Measurements from ENCODE around the gene MUSTN1. TPM values are rescaled to one million over a fixed set of nuclear protein-coding genes. Genes with fewer than 3 reads are reported as not detected.

MUSTN1 gene
- total RNA-seq, 1 donor from 2014 or later = not detected

- no peaks in the 10 kb centered on the region for H3K27me3 ChIP-seq (ENCODE audit: insufficient read depth, low read length)
- no peaks in the 10 kb centered on the region for H3K79me2 ChIP-seq (ENCODE audit: insufficient read depth, low read length)
- H3K9me3 ChIP-seq (ENCODE audit: insufficient read depth, low read depth, low read length) = no peaks in the 10 kb centered on the region
- no peaks in the 10 kb centered on the region for H3K36me3 ChIP-seq (ENCODE audit: insufficient read depth, low read length)
- Mint-ChIP-seq H3K27me3 (ENCODE audit: low read depth, unreplicated experiment) (peaks cover 2% of the 10 kb centered on the region), H3K36me3 (ENCODE audit: low read depth, unreplicated experiment) (peaks cover 12% of the 10 kb centered on the region), H3K4me1 (ENCODE audit: low read depth, unreplicated experiment) (peaks cover 16% of the 10 kb centered on the region), H3K9me3 (ENCODE audit: unreplicated experiment) (no peaks in the 10 kb centered on the region), H3K27ac (ENCODE audit: unreplicated experiment) (no peak overlapping the region), H3K4me3 (ENCODE audit: unreplicated experiment) (no peak overlapping the region)
- no peak overlapping the region for H3K9ac ChIP-seq (ENCODE audit: low read length)
- DNase-seq (ENCODE audit: low read depth) (no peak), FAIRE-seq (no peak)
- no peak overlapping the region for H2AFZ ChIP-seq (ENCODE audit: low read depth, low read length)
- no peak overlapping the region for H3K4me3 ChIP-seq (ENCODE audit: insufficient read depth, low read depth, low read length)
- H3K4me1 ChIP-seq (ENCODE audit: insufficient read depth, low read length) = peaks cover 8% of the 10 kb centered on the region
- H4K20me1 ChIP-seq (ENCODE audit: insufficient read depth, low read length) = peaks cover 3% of the 10 kb centered on the region
- TF ChIP-seq CTCF (IDR thresholded peaks at IDR 0.05; ENCODE audit: insufficient read depth, low read depth, low read length) (no peak), EZH2 (IDR thresholded peaks at IDR 0.05; ENCODE audit: insufficient read depth, low read length) (no peak)
- H3K4me2 ChIP-seq (ENCODE audit: low read length) = no peak overlapping the region
- H3K27ac ChIP-seq (ENCODE audit: low read depth, low read length) = no peak overlapping the region
These were observed 9.6 kb upstream of the MUSTN1 start for GRCh38 chr3:52844290-52844975.

- H3K27me3 Mint-ChIP-seq (ENCODE audit: low read depth, unreplicated experiment) = peaks cover 2% of the 10 kb centered on the region
- peaks cover 10% of the 10 kb centered on the region for H3K36me3 Mint-ChIP-seq (ENCODE audit: low read depth, unreplicated experiment)
- H3K9me3 ChIP-seq (ENCODE audit: insufficient read depth, low read depth, low read length) = no peaks in the 10 kb centered on the region
- H3K27ac ChIP-seq (ENCODE audit: low read depth, low read length) = no peak overlapping the region
- TF ChIP-seq EZH2 (IDR thresholded peaks at IDR 0.05; ENCODE audit: insufficient read depth, low read length) (no peak), CTCF (IDR thresholded peaks at IDR 0.05; ENCODE audit: insufficient read depth, low read depth, low read length) (no peak)
- no peak overlapping the region for H2AFZ ChIP-seq (ENCODE audit: low read depth, low read length)
- H3K36me3 ChIP-seq (ENCODE audit: insufficient read depth, low read length) = no peaks in the 10 kb centered on the region
- DNase-seq (ENCODE audit: low read depth) = no peak
- H4K20me1 ChIP-seq (ENCODE audit: insufficient read depth, low read length) = peaks cover 3% of the 10 kb centered on the region
- no peaks in the 10 kb centered on the region for H3K27me3 ChIP-seq (ENCODE audit: insufficient read depth, low read length)
- no peaks in the 10 kb centered on the region for H3K9me3 Mint-ChIP-seq (ENCODE audit: unreplicated experiment)
- H3K4me1 ChIP-seq (ENCODE audit: insufficient read depth, low read length) = peaks cover 8% of the 10 kb centered on the region
- no peak overlapping the region for H3K9ac ChIP-seq (ENCODE audit: low read length)
- FAIRE-seq = no peak
- no peaks in the 10 kb centered on the region for H3K79me2 ChIP-seq (ENCODE audit: insufficient read depth, low read length)
- no peak overlapping the region for H3K27ac Mint-ChIP-seq (ENCODE audit: unreplicated experiment)
- peaks cover 15% of the 10 kb centered on the region for H3K4me1 Mint-ChIP-seq (ENCODE audit: low read depth, unreplicated experiment)
- H3K4me2 ChIP-seq (ENCODE audit: low read length) = no peak overlapping the region
- no peak overlapping the region for H3K4me3 ChIP-seq (ENCODE audit: insufficient read depth, low read depth, low read length)
- H3K4me3 Mint-ChIP-seq (ENCODE audit: unreplicated experiment) = no peak overlapping the region
These were observed 9.1 kb upstream of the MUSTN1 start for GRCh38 chr3:52843881-52844280.
